Measurements from ENCODE around the gene MACROH2A2. TPM values are rescaled to one million over a fixed set of nuclear protein-coding genes. Genes with fewer than 3 reads are reported as not detected.

MACROH2A2 gene
- total and polyA plus RNA-seq, 2 of the 13 experiments (the other 11 are each of a cell fraction or from before 2014, with no cell fraction given), result 9.8 to 43.1 TPM

GRCh38 chr10:70053218-70053840, 683 bp downstream of the MACROH2A2 start (continued):
- TF ChIP-seq ZNF800 (CRISPR knock-in tag; IDR thresholded peaks at IDR 0.05) (peak; percentile 23), TBP (CRISPR knock-in tag; IDR thresholded peaks at IDR 0.05) (no peak), SNRNP70 (IDR thresholded peaks at IDR 0.05; ENCODE audit: low read depth, low read length) (no peak), PAX8 (CRISPR knock-in tag; IDR thresholded peaks at IDR 0.05; ENCODE audit: borderline replicate concordance) (peak; percentile 20; the same call in 1 of the 2 replicates), NRL (CRISPR knock-in tag; IDR thresholded peaks at IDR 0.05; ENCODE audit: borderline replicate concordance) (no peak), ZFP36L1 (CRISPR knock-in tag; IDR thresholded peaks at IDR 0.05) (no peak), ZNF101 (CRISPR knock-in tag; IDR thresholded peaks at IDR 0.05; ENCODE audit: borderline replicate concordance, low read depth) (0 out of 2 replicates have a peak, but pooled peaks have one; percentile 33), PAF1 (CRISPR knock-in tag; IDR thresholded peaks at IDR 0.05) (no peak), RXRB (CRISPR knock-in tag; IDR thresholded peaks at IDR 0.05; ENCODE audit: borderline replicate concordance) (no peak), ZKSCAN5 (CRISPR knock-in tag; IDR thresholded peaks at IDR 0.05) (no peak), KLF12 (CRISPR knock-in tag; IDR thresholded peaks at IDR 0.05; ENCODE audit: borderline replicate concordance) (no peak), TFE3 (CRISPR knock-in tag; IDR thresholded peaks at IDR 0.05) (no peak), ZBTB34 (CRISPR knock-in tag; IDR thresholded peaks at IDR 0.05) (no peak)
- TF ChIP-seq, protein P1, sequence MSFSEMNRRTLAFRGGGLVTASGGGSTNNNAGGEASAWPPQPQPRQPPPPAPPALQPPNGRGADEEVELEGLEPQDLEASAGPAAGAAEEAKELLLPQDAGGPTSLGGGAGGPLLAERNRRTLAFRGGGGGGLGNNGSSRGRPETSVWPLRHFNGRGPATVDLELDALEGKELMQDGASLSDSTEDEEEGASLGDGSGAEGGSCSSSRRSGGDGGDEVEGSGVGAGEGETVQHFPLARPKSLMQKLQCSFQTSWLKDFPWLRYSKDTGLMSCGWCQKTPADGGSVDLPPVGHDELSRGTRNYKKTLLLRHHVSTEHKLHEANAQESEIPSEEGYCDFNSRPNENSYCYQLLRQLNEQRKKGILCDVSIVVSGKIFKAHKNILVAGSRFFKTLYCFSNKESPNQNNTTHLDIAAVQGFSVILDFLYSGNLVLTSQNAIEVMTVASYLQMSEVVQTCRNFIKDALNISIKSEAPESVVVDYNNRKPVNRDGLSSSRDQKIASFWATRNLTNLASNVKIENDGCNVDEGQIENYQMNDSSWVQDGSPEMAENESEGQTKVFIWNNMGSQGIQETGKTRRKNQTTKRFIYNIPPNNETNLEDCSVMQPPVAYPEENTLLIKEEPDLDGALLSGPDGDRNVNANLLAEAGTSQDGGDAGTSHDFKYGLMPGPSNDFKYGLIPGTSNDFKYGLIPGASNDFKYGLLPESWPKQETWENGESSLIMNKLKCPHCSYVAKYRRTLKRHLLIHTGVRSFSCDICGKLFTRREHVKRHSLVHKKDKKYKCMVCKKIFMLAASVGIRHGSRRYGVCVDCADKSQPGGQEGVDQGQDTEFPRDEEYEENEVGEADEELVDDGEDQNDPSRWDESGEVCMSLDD (CRISPR knock-in tag; IDR thresholded peaks at IDR 0.05; ENCODE audit: borderline replicate concordance), result no peak; the same call in 1 of the 2 replicates
- TF ChIP-seq, protein P2, sequence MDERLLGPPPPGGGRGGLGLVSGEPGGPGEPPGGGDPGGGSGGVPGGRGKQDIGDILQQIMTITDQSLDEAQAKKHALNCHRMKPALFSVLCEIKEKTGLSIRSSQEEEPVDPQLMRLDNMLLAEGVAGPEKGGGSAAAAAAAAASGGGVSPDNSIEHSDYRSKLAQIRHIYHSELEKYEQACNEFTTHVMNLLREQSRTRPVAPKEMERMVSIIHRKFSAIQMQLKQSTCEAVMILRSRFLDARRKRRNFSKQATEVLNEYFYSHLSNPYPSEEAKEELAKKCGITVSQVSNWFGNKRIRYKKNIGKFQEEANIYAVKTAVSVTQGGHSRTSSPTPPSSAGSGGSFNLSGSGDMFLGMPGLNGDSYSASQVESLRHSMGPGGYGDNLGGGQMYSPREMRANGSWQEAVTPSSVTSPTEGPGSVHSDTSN (CRISPR knock-in tag; IDR thresholded peaks at IDR 0.05), result no peak
- TF ChIP-seq, protein P3, sequence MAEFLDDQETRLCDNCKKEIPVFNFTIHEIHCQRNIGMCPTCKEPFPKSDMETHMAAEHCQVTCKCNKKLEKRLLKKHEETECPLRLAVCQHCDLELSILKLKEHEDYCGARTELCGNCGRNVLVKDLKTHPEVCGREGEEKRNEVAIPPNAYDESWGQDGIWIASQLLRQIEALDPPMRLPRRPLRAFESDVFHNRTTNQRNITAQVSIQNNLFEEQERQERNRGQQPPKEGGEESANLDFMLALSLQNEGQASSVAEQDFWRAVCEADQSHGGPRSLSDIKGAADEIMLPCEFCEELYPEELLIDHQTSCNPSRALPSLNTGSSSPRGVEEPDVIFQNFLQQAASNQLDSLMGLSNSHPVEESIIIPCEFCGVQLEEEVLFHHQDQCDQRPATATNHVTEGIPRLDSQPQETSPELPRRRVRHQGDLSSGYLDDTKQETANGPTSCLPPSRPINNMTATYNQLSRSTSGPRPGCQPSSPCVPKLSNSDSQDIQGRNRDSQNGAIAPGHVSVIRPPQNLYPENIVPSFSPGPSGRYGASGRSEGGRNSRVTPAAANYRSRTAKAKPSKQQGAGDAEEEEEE (CRISPR knock-in tag; IDR thresholded peaks at IDR 0.05; ENCODE audit: borderline replicate concordance), result no peak
- TF ChIP-seq, protein P4, sequence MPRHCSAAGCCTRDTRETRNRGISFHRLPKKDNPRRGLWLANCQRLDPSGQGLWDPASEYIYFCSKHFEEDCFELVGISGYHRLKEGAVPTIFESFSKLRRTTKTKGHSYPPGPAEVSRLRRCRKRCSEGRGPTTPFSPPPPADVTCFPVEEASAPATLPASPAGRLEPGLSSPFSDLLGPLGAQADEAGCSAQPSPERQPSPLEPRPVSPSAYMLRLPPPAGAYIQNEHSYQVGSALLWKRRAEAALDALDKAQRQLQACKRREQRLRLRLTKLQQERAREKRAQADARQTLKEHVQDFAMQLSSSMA (CRISPR knock-in tag; IDR thresholded peaks at IDR 0.05), result no peak
